Small intestine (tissue), 7 donors: ENCODE measurements around the gene CHID1. TPM values are rescaled to one million over a fixed set of nuclear protein-coding genes. Genes with fewer than 3 reads are reported as not detected.

Experiments
- DNase-seq, 2 donors: peaks; one replicate each; pipeline versions ENCODE4 v3.0.0 to v3.0.0-alpha.2; 2013
- FAIRE-seq: peaks from 2 replicates; lab custom pipeline; 2012; peaks lifted over from hg19 to GRCh38; lab: Jason Lieb, UNC
- H3K27ac ChIP-seq, 3 donors: one replicate each; pipeline ENCODE4 v1.5.1; 2013; ENCODE audit warnings: low read length in 2 of 3, mild to moderate bottlenecking in 2 of 3, control low read depth in 1 of 3, inconsistent platforms in 1 of 3, low read depth in 1 of 3, moderate library complexity in 1 of 3
- H3K27me3 ChIP-seq, 3 donors: one replicate each; pipeline ENCODE4 v1.6.1; 2013; ENCODE audit warnings: low read length in 3 of 3, inconsistent platforms in 1 of 3; ENCODE audit not compliant: control insufficient read depth in 3 of 3, insufficient read depth in 3 of 3
- H3K36me3 ChIP-seq, 3 donors: one replicate each; pipeline ENCODE4 v1.6.1; 2013; ENCODE audit warnings: low read length in 3 of 3, inconsistent platforms in 1 of 3, low read depth in 1 of 3, mild to moderate bottlenecking in 1 of 3, moderate library complexity in 1 of 3; ENCODE audit not compliant: control insufficient read depth in 3 of 3, insufficient read depth in 2 of 3
- H3K4me1 ChIP-seq, 3 donors: one replicate each; pipeline ENCODE4 v1.6.1; 2013; ENCODE audit warnings: low read length in 2 of 3, inconsistent platforms in 1 of 3, low read depth in 1 of 3, mild to moderate bottlenecking in 1 of 3, moderate library complexity in 1 of 3; ENCODE audit not compliant: control insufficient read depth in 3 of 3, insufficient read depth in 2 of 3
- H3K4me3 ChIP-seq, 3 donors: one replicate each; pipeline ENCODE4 v1.5.1; 2013; ENCODE audit warnings: low read length in 3 of 3, control low read depth in 1 of 3, inconsistent platforms in 1 of 3, low read depth in 1 of 3, mild to moderate bottlenecking in 1 of 3, moderate library complexity in 1 of 3
- H3K9me3 ChIP-seq, 2 donors: one replicate each; pipeline ENCODE4 v1.6.1; 2013; ENCODE audit warnings: low read depth in 1 of 2, low read length in 1 of 2; ENCODE audit not compliant: control insufficient read depth in 2 of 2, insufficient read depth in 1 of 2
- WGBS, 3 donors: extraction: QIAGEN DNeasy Blood & Tissue Kit; methylation state at CpG; one replicate each; pipeline ENCODE4 v1.1.7; 2013; 5-methylcytosine and 5-hydroxymethylcytosine counted together
- polyA plus RNA-seq, 4 donors: library from polyadenylated mRNA; stranded (reverse) in 3 of 4; unstranded in 1 of 4; fragments of 200-250 nt in 3 of 4; fragments of 120-200 nt in 1 of 4; gene quantifications; one replicate each; pipeline versions ENCODE4 v1.2.1 to v1.2.3, GENCODE V29; 2013
- donor health status: healthy with polysubstance abuse.
- donor health status: control.
- donor health status: control.
- donor health status: Bipolar disorder and iron deficiency.
- donor health status: healthy.

The CHID1 gene
- polyA plus RNA-seq, 4 donors: 13.6 to 94.4 (median 42.1) TPM

GRCh38 chr11:884578-885070, 26.0 kb downstream of the CHID1 start:
- no peak overlapping the region for H3K27ac ChIP-seq
- no peaks in the 10 kb centered on the region for H3K4me1 ChIP-seq
- no peak for DNase-seq
- no peak for FAIRE-seq
- H3K9me3 ChIP-seq: no peaks in the 10 kb centered on the region
- no peaks in the 10 kb centered on the region for H3K27me3 ChIP-seq
- H3K4me3 ChIP-seq: no peak overlapping the region
- WGBS, 3 donors: 88 to 89% (median 88%) methylated on average over 15 to 16 of the region's 16 CpGs
- H3K36me3 ChIP-seq: peaks cover 0 to 88% (median 4%) of the 10 kb centered on the region in 3 donors

- FAIRE-seq: no peak
- 82 to 92% (median 88%) methylated on average over 8 to 10 of the region's 10 CpGs for WGBS, 3 donors
- no peak for DNase-seq
- Histone ChIP-seq H3K27me3 (no peaks in the 10 kb centered on the region), H3K36me3 (peaks cover 0 to 84% (median 4%) of the 10 kb centered on the region in 3 donors), H3K4me3 (no peak overlapping the region), H3K27ac (no peak overlapping the region), H3K9me3 (no peaks in the 10 kb centered on the region), H3K4me1 (no peaks in the 10 kb centered on the region)
Measured at GRCh38 chr11:883527-883926, 27.1 kb downstream of the CHID1 start.

- no peaks in the 10 kb centered on the region for H3K27me3 ChIP-seq
- H3K4me3 ChIP-seq: no peak overlapping the region
- H3K9me3 ChIP-seq: no peaks in the 10 kb centered on the region
- H3K27ac ChIP-seq: no peak overlapping the region
- WGBS, 3 donors: 86 to 94% (median 88%) methylated on average over 14 of the region's 14 CpGs
- no peaks in the 10 kb centered on the region for H3K4me1 ChIP-seq
- DNase-seq (no peak), FAIRE-seq (no peak)
- peaks cover 0 to 80% (median 4%) of the 10 kb centered on the region in 3 donors for H3K36me3 ChIP-seq
Measured at GRCh38 chr11:882596-882995, 28.0 kb downstream of the CHID1 start.

- no peaks in the 10 kb centered on the region for H3K9me3 ChIP-seq
- H3K4me1 ChIP-seq: no peaks in the 10 kb centered on the region
- H3K4me3 ChIP-seq: no peak overlapping the region
- FAIRE-seq: no peak
- WGBS, 3 donors: 83 to 89% (median 88%) methylated on average over 13 to 14 of the region's 14 CpGs
- DNase-seq: no peak
- H3K27ac ChIP-seq: no peak overlapping the region
- H3K27me3 ChIP-seq: no peaks in the 10 kb centered on the region
- peaks cover 0 to 84% (median 4%) of the 10 kb centered on the region in 3 donors for H3K36me3 ChIP-seq
Measured at GRCh38 chr11:880447-880846, 30.2 kb downstream of the CHID1 start.

GRCh38 chr11:877565-877964, 33.0 kb downstream of the CHID1 start:
- Histone ChIP-seq H3K27ac (no peak overlapping the region), H3K36me3 (peaks cover 0 to 74% (median 0%) of the 10 kb centered on the region in 3 donors), H3K27me3 (no peaks in the 10 kb centered on the region), H3K4me1 (no peaks in the 10 kb centered on the region), H3K4me3 (no peak overlapping the region), H3K9me3 (no peaks in the 10 kb centered on the region)
- WGBS, 3 donors: 93 to 98% (median 97%) methylated on average over 10 to 11 of the region's 11 CpGs
- DNase-seq (no peak), FAIRE-seq (no peak)

GRCh38 chr11:876545-876944, 34.1 kb downstream of the CHID1 start:
- Histone ChIP-seq H3K4me1 (no peaks in the 10 kb centered on the region), H3K36me3 (peaks cover 0 to 74% (median 0%) of the 10 kb centered on the region in 3 donors), H3K27me3 (no peaks in the 10 kb centered on the region), H3K27ac (no peak overlapping the region), H3K9me3 (no peaks in the 10 kb centered on the region), H3K4me3 (no peak overlapping the region)
- WGBS, 3 donors: 72 to 83% (median 75%) methylated on average over 12 of the region's 12 CpGs
- FAIRE-seq (no peak), DNase-seq (no peak)

- H3K9me3 ChIP-seq: no peaks in the 10 kb centered on the region
- H3K36me3 ChIP-seq: peaks cover 0 to 70% (median 0%) of the 10 kb centered on the region in 3 donors
- DNase-seq: no peak
- no peak overlapping the region for H3K4me3 ChIP-seq
- no peaks in the 10 kb centered on the region for H3K4me1 ChIP-seq
- H3K27ac ChIP-seq: no peak overlapping the region
- no peaks in the 10 kb centered on the region for H3K27me3 ChIP-seq
- 86 to 90% (median 86%) methylated on average over 21 of the region's 21 CpGs for WGBS, 3 donors
- no peak for FAIRE-seq
Measured at GRCh38 chr11:875769-876301, 34.8 kb downstream of the CHID1 start.

GRCh38 chr11:875203-875602, 35.4 kb downstream of the CHID1 start:
- Histone ChIP-seq H3K9me3 (no peaks in the 10 kb centered on the region), H3K27ac (no peak overlapping the region), H3K27me3 (no peaks in the 10 kb centered on the region), H3K36me3 (peaks cover 0 to 64% (median 0%) of the 10 kb centered on the region in 3 donors), H3K4me1 (no peaks in the 10 kb centered on the region), H3K4me3 (no peak overlapping the region)
- no peak for DNase-seq
- WGBS, 3 donors: 63 to 81% (median 81%) methylated on average over 16 of the region's 16 CpGs
- no peak for FAIRE-seq

- Histone ChIP-seq H3K9me3 (no peaks in the 10 kb centered on the region), H3K4me3 (no peak overlapping the region), H3K4me1 (no peaks in the 10 kb centered on the region), H3K27ac (no peak overlapping the region), H3K27me3 (no peaks in the 10 kb centered on the region), H3K36me3 (peaks cover 0 to 64% (median 0%) of the 10 kb centered on the region in 3 donors)
- 61 to 77% (median 74%) methylated on average over 12 of the region's 12 CpGs for WGBS, 3 donors
- FAIRE-seq (no peak), DNase-seq (no peak)
Measured at GRCh38 chr11:873706-874105, 36.9 kb downstream of the CHID1 start.
